Naive thymus-derived CD4-positive, alpha-beta T cell (primary cell): ENCODE results near the gene AATF. TPM values are rescaled to one million over a fixed set of nuclear protein-coding genes. Genes with fewer than 3 reads are reported as not detected.

Experiments
- ATAC-seq: fragments of 150-1000 bp; cut with Tn5 transposase; 2 replicates; pipeline ENCODE4 v1.10.0; 2021; ENCODE audit warnings: mild to moderate bottlenecking, moderate library complexity
- CTCF ChIA-PET: fragments of 350-600 bp; sonication (Branson Sonifier 250); formaldehyde crosslinking; loops from one replicate; lab custom pipeline; 2021; ENCODE audit warnings: antibody characterized with exemption; lab: Charles Lee
- POLR2A ChIA-PET: fragments of 350-600 bp; sonication (Branson Sonifier 250); formaldehyde crosslinking; loops from one replicate; lab custom pipeline; 2021; ENCODE audit warnings: antibody characterized with exemption, inconsistent platforms; lab: Charles Lee
- DNase-seq, 9 donors: peaks; one replicate each; pipeline versions ENCODE4 v3.0.0 to v3.0.0-alpha.2; 2020 to 2022; ENCODE audit warnings: mixed read lengths in 1 of 9
- H3K27ac ChIP-seq: one replicate; pipeline ENCODE4 v1.7.0; 2013; ENCODE audit warnings: mild to moderate bottlenecking, low read depth, low read length, moderate library complexity
- H3K27me3 ChIP-seq, 2 donors: one replicate each; pipeline ENCODE4 v1.7.0; 2013; ENCODE audit warnings: low read length in 2 of 2, mild to moderate bottlenecking in 2 of 2, moderate library complexity in 2 of 2; ENCODE audit not compliant: control insufficient read depth in 2 of 2, insufficient read depth in 2 of 2
- H3K36me3 ChIP-seq, 3 experiments: 1 replicate in 2 of 3; 2 replicates in 1 of 3; pipeline ENCODE4 v1.7.0; 2013; ENCODE audit warnings: low read length in 3 of 3, mild to moderate bottlenecking in 3 of 3, moderate library complexity in 1 of 3; ENCODE audit not compliant: insufficient read depth in 3 of 3, control insufficient read depth in 2 of 3
- H3K4me1 ChIP-seq, 2 donors: one replicate each; pipeline ENCODE4 v1.7.0; 2013; ENCODE audit warnings: low read length in 2 of 2, mild to moderate bottlenecking in 2 of 2, moderate library complexity in 1 of 2; ENCODE audit not compliant: control insufficient read depth in 2 of 2, insufficient read depth in 2 of 2
- H3K4me3 ChIP-seq: 2 replicates; pipeline ENCODE4 v1.7.0; 2013; ENCODE audit warnings: mild to moderate bottlenecking, low read length
- H3K9me3 ChIP-seq, 3 experiments: 1 replicate in 2 of 3; 2 replicates in 1 of 3; pipeline ENCODE4 v1.7.0; 2013; ENCODE audit warnings: low read length in 3 of 3; ENCODE audit not compliant: control insufficient read depth in 2 of 3
- H3K27ac Mint-ChIP-seq, 9 donors: one replicate each; pipeline ENCODE4 v1.8.0; 2020 to 2022; ENCODE audit warnings: mixed read lengths in 9 of 9, mild to moderate bottlenecking in 8 of 9, moderate library complexity in 5 of 9, inconsistent platforms in 2 of 9
- H3K27me3 Mint-ChIP-seq, 5 donors: one replicate each; pipeline ENCODE4 v1.8.0; 2021 to 2022; ENCODE audit warnings: mixed read lengths in 5 of 5, mild to moderate bottlenecking in 1 of 5
- H3K36me3 Mint-ChIP-seq, 5 donors: one replicate each; pipeline ENCODE4 v1.8.0; 2020 to 2022; ENCODE audit warnings: mixed read lengths in 5 of 5, mild to moderate bottlenecking in 3 of 5, inconsistent platforms in 1 of 5
- H3K4me1 Mint-ChIP-seq, 7 donors: one replicate each; pipeline ENCODE4 v1.8.0; 2020 to 2022; ENCODE audit warnings: mixed read lengths in 7 of 7, mild to moderate bottlenecking in 3 of 7, inconsistent platforms in 1 of 7
- H3K4me3 Mint-ChIP-seq, 10 donors: one replicate each; pipeline ENCODE4 v1.8.0; 2020 to 2022; ENCODE audit warnings: mild to moderate bottlenecking in 10 of 10, mixed read lengths in 10 of 10, moderate library complexity in 6 of 10, inconsistent platforms in 2 of 10
- H3K9me3 Mint-ChIP-seq, 11 donors: one replicate each; pipeline ENCODE4 v1.8.0; 2020 to 2022; ENCODE audit warnings: mixed read lengths in 11 of 11, mild to moderate bottlenecking in 4 of 11, inconsistent platforms in 1 of 11, moderate library complexity in 1 of 11
- intact Hi-C, 2 donors: fragments of 100-400 bp; cut with micrococcal nuclease; formaldehyde crosslinking; loops; one replicate each; pipeline ENCODE4 v1.15.1; 2023
- polyA plus RNA-seq, 2 donors: library from polyadenylated mRNA; unstranded; fragments of 300-500 nt; fragmentation: Illumina TruSeq; gene quantifications; one replicate each; pipeline ENCODE4 v1.2.3, GENCODE V29; 2021
- total RNA-seq, 6 experiments: library from RNA in 5 of 6; stranded (reverse) in 5 of 6; gene quantifications; 1 replicate in 5 of 6; 2 replicates in 1 of 6; pipeline ENCODE4 v1.2.3 and lab custom pipeline; 2021 to 2026

Gene AATF
- total and polyA plus RNA-seq, 7 experiments from 2014 or later = 39.7 to 97.1 (median 60.8) TPM

DNA sequence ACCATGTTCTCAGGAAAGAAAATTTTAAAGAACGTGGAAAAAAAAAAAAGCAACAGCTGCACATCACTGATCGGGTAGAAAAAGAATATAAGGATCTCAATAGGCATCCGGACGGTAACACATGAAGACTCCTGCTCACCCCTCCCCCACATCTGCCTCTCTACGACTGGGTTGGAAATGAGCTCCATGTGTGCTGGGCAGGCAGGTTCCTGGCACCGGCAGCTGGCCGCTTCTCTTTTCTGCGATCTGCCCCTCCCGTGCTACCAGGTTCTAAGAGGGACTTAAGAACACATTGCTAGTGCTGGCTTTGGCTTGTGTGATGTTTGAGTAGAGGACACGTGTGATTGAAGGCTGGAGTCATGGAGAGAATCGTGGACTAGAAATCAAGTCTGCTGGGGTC is 115.5 kb downstream of the AATF start:
- DNase-seq (no peak), ATAC-seq (no peak)
- no peaks in the 10 kb centered on the region for H3K9me3 ChIP-seq
- H3K4me1 ChIP-seq = no peaks in the 10 kb centered on the region
- ChIA-PET POLR2A (no interaction called here), CTCF (no interaction called here)
- no peaks in the 10 kb centered on the region for H3K36me3 ChIP-seq
- Mint-ChIP-seq H3K27ac (no peak overlapping the region), H3K27me3 (peaks cover 0 to 15% (median 6%) of the 10 kb centered on the region in 5 donors), H3K36me3 (no peaks in the 10 kb centered on the region), H3K9me3 (no peaks in the 10 kb centered on the region), H3K4me3 (no peak overlapping the region), H3K4me1 (no peaks in the 10 kb centered on the region)
- no peak overlapping the region for H3K27ac ChIP-seq
- H3K4me3 ChIP-seq = no peak overlapping the region
- no peaks in the 10 kb centered on the region for H3K27me3 ChIP-seq
- intact Hi-C loops = no loop called here

DNA sequence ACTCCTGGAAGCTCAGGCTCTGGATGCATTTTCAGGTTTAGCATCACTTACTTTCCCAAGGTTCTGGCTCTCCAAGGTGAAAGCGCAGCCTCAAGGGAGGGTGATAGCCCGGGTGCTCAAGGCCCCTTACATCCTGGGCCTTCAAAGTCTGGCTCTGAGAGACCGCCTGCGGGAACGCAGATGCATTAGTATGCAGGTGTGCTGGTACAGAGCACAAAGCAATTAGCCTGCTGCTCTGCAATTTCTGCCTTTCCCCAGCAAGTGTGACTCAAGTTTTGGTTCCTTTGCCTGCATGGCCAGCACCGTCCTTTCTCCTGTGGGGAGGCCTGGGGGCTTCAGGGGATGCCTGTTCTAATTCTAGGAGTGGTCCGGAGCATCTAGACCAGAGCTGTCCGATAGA is 116.2 kb downstream of the AATF start:
- H3K4me3 ChIP-seq = no peak overlapping the region
- Mint-ChIP-seq H3K4me3 (no peak overlapping the region), H3K27me3 (peaks cover 0 to 15% (median 6%) of the 10 kb centered on the region in 5 donors), H3K36me3 (no peaks in the 10 kb centered on the region), H3K27ac (no peak overlapping the region), H3K9me3 (no peaks in the 10 kb centered on the region), H3K4me1 (no peaks in the 10 kb centered on the region)
- CTCF ChIA-PET = no interaction called here
- DNase-seq = no peak
- no peak for ATAC-seq
- POLR2A ChIA-PET = no interaction called here
- intact Hi-C loops = no loop called here
- no peaks in the 10 kb centered on the region for H3K27me3 ChIP-seq
- no peaks in the 10 kb centered on the region for H3K36me3 ChIP-seq
- no peaks in the 10 kb centered on the region for H3K4me1 ChIP-seq
- H3K27ac ChIP-seq = no peak overlapping the region
- H3K9me3 ChIP-seq = no peaks in the 10 kb centered on the region

DNA sequence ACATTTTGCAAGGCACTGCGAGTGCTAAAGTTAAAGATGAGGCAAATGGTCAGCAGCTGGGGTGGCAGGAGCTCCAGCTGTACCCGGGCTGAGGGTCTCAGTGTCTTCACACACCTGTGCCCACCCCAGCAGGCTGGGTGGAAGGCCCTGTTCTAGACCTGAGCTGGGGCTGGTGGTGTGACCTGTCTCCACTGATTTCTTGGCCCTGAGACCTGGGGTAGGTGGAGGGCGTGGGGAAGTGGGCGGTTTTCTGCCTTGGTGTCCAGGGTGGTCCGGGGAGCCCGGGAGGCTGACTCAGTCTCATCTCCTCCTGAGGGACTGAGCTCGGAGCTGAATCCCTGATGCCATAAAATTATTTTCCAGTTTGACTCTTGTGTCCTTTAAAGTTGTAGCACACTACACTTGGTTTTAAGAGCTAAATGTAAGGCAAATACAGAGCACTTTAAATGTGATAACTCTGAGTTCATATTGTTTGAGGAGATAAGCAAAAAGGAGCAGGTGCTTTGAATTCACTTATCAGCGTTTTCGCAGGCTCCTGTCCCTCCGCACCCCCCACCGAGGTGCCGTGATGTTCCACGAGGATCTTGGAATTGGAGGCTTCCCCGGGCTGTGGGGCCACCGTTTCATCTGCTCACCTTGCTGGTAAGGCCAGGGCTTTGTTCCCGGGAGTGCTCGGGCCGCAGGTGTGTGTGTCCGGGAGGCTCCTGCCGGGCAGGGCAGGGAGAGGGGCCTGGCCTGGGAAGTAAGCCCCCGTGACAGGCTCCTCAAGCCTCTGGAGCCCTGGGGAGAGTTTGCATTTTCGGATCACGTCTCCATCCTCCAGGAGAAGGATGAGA is 117.0 kb downstream of the AATF start:
- Histone ChIP-seq H3K4me3 (no peak overlapping the region), H3K4me1 (no peaks in the 10 kb centered on the region), H3K27ac (no peak overlapping the region), H3K9me3 (no peaks in the 10 kb centered on the region), H3K36me3 (no peaks in the 10 kb centered on the region), H3K27me3 (no peaks in the 10 kb centered on the region)
- DNase-seq (no peak), ATAC-seq (no peak)
- H3K27ac Mint-ChIP-seq = no peak overlapping the region
- intact Hi-C loops = no loop called here
- no peak overlapping the region for H3K4me3 Mint-ChIP-seq
- POLR2A ChIA-PET = no interaction called here
- H3K36me3 Mint-ChIP-seq = no peaks in the 10 kb centered on the region
- H3K4me1 Mint-ChIP-seq = no peaks in the 10 kb centered on the region
- CTCF ChIA-PET = interaction anchor here (0.8 kb wide), 1 partner anchor 42 kb away, joined by 3 read pairs; no protein-coding TSS in a partner anchor
- H3K27me3 Mint-ChIP-seq = peaks cover 0 to 15% (median 6%) of the 10 kb centered on the region in 5 donors
- no peaks in the 10 kb centered on the region for H3K9me3 Mint-ChIP-seq

DNA sequence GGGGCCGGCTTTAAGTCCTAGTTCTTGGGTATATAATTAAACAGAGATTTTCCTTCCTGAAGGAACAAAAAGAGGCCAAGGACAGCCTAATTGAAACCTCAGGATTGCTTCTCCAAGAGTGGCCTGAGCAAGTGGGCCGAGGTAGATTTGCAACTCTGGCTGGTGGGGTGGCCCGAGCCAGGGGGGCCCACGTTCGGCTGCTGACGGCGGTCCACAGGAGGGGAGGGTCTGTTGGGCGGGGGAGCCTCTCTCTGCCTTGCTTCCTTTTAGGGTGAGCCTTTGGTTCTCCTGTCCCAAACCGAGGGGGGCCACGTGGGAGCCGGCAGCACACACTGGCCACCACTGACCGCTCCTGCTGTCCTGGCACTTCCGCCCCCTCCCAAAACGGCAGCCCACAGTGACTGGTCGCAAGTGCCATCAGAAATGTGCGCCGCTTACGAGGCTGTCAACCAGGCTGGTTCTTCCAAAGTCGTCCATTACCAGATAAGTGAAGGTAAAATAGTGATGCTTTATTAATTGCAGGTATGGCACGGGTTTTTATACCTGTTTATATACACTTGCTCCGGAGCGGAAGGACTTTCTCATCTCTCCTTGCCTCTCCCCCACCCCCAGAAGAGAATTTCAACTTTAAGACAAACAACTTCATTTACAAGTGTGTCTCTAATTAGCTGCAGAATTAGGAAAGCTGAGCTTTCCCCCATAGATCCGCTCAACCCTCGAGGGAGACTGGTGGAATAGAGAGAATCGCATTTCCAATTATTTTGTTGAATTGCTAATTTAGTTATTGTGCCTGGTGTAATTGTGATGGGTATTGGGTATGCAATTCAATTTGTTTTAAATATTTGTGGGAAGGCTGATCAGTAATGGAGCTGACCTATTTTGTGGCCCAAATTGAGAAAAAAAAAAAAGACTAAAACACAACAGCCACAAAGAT is 117.8 kb downstream of the AATF start:
- Histone ChIP-seq H3K36me3 (no peaks in the 10 kb centered on the region), H3K27ac (no peak overlapping the region), H3K9me3 (no peaks in the 10 kb centered on the region), H3K4me1 (no peaks in the 10 kb centered on the region), H3K27me3 (no peaks in the 10 kb centered on the region), H3K4me3 (no peak overlapping the region)
- no peak for ATAC-seq
- POLR2A ChIA-PET = no interaction called here
- Mint-ChIP-seq H3K36me3 (no peaks in the 10 kb centered on the region), H3K4me3 (no peak overlapping the region), H3K4me1 (no peaks in the 10 kb centered on the region), H3K27ac (peak overlapping the region in 1 of 9 donors; percentile 26), H3K9me3 (no peaks in the 10 kb centered on the region), H3K27me3 (peaks cover 0 to 15% (median 6%) of the 10 kb centered on the region in 5 donors)
- CTCF ChIA-PET = interaction anchor here (0.8 kb wide), 1 partner anchor 41 kb away, joined by 3 read pairs; no protein-coding TSS in a partner anchor
- no peak for DNase-seq
- intact Hi-C loops = no loop called here

DNA sequence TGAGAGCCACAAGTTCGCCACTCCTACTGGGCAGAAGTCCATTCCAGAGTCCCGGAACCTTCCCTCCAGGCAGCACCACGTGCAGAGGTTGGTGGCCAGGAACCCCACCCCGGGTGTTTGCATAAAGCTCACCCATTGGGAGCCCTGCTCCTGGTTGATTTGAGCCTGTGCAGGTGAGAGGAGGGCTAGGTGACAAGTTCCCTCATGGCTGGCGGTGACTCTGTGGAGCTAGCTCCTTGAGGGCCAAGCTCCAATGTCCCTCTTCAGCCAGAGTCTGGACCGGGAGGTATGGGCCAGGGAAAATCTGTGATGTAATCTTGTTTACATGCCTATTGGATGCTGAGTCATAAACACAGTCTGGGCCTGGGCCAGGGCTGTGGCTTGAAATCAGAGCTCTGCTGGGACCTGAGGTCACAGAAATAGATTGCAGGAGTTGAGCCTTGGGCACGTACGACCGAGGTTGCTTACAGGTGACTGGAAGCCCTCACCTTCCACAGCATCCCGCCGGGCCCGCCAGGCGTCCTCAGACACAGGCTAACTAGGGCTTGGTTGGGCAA is 118.9 kb downstream of the AATF start:
- Histone ChIP-seq H3K4me3 (no peak overlapping the region), H3K9me3 (no peaks in the 10 kb centered on the region), H3K4me1 (no peaks in the 10 kb centered on the region), H3K36me3 (no peaks in the 10 kb centered on the region), H3K27me3 (no peaks in the 10 kb centered on the region), H3K27ac (no peak overlapping the region)
- ChIA-PET CTCF (no interaction called here), POLR2A (no interaction called here)
- no peak for ATAC-seq
- DNase-seq = no peak
- Mint-ChIP-seq H3K4me1 (no peaks in the 10 kb centered on the region), H3K4me3 (no peak overlapping the region), H3K36me3 (no peaks in the 10 kb centered on the region), H3K9me3 (no peaks in the 10 kb centered on the region), H3K27me3 (peaks cover 0 to 18% (median 6%) of the 10 kb centered on the region in 5 donors), H3K27ac (no peak overlapping the region)
- intact Hi-C loops = no loop called here

DNA sequence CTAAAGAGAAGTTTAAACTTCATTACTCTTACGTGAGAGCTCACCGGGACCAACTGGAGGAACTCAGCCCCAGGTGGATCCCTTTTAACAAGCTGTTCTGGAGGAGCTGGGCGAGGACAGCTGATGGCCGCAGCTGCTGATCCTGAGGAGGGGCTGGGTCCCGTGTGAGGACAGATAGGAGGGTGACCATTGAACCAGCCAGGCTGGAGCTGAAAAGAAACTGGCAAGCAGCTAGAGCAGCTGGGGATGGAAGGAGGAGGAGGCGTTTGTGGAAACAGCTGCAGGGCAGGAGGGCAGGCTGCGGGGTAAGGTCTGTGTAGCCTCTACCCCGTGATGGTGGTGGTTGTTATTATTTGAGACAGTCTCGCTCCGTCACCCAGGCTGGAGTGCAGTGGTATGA is 119.5 kb downstream of the AATF start:
- intact Hi-C loops = no loop called here
- Mint-ChIP-seq H3K9me3 (peaks cover 0 to 1% (median 0%) of the 10 kb centered on the region in 11 donors), H3K4me3 (no peak overlapping the region), H3K27ac (no peak overlapping the region), H3K36me3 (no peaks in the 10 kb centered on the region), H3K27me3 (peaks cover 0 to 22% (median 6%) of the 10 kb centered on the region in 5 donors), H3K4me1 (peaks cover 0 to 2% (median 0%) of the 10 kb centered on the region in 7 donors)
- no peak for DNase-seq
- no peak for ATAC-seq
- Histone ChIP-seq H3K36me3 (no peaks in the 10 kb centered on the region), H3K9me3 (no peaks in the 10 kb centered on the region), H3K4me3 (no peak overlapping the region), H3K27ac (no peak overlapping the region), H3K27me3 (no peaks in the 10 kb centered on the region), H3K4me1 (no peaks in the 10 kb centered on the region)
- ChIA-PET POLR2A (no interaction called here), CTCF (no interaction called here)
